Measurements from ENCODE around the gene HSP90AB1. TPM values are rescaled to one million over a fixed set of nuclear protein-coding genes. Genes with fewer than 3 reads are reported as not detected.
A peak's percentile ranks its signal among the peaks of the same experiment; 100 is the strongest.

Gene HSP90AB1
- total and polyA plus RNA-seq, 9 of the 15 experiments (the other 6 are each of a cell fraction or from before 2014, with no cell fraction given): 1,780 to 3,358 (median 2,262) TPM

- ChIA-PET POLR2A (interaction anchor here (0.6 to 6.0 kb wide), 6 partner anchors 11 to 1040 kb away, joined by 3 to 90 read pairs (median 4); partner anchors contain the start of genes HSP90AB1, SLC29A1 and SLC35B2), CTCF (ENCODE audit: low intra/inter-chr PET ratio) (interaction anchor here (2.6 to 3.3 kb wide), 2 partner anchors 63 kb away, joined by 20 to 26 read pairs; no protein-coding TSS in a partner anchor)
- WGBS (ENCODE audit: insufficient coverage, low coverage, missing lambda C conversion rate): 81% methylated on average over 6 of the region's 6 CpGs
- DNase-seq (ENCODE audit: extremely low read depth in 1 of 4, low spot score in 3 of 4) (no peak), FAIRE-seq (no peak), ATAC-seq (no peak)
- H3K9me1 ChIP-seq (ENCODE audit: control insufficient read depth, insufficient read depth, low read length): no peaks in the 10 kb centered on the region
- intact Hi-C loops (cut with micrococcal nuclease): no loop called here
- H3K9ac ChIP-seq (ENCODE audit: insufficient read depth in 1 of 2, low read depth in 2 of 2, low read length in 2 of 2): peak overlapping the region in 1 of 2 experiments; percentile 15; a peak in 1 of 4 replicates
- no peaks in the 10 kb centered on the region for H3K9me3 ChIP-seq (replicated peaks; ENCODE audit: control insufficient read depth, insufficient read depth, low read depth, low read length)
- no peaks in the 10 kb centered on the region for H3K79me2 ChIP-seq (ENCODE audit: control insufficient read depth, insufficient read depth, low read length)
- no peak overlapping the region for H3K4me2 ChIP-seq (ENCODE audit: insufficient read depth, low read length)
- BruUV-seq (replicated peaks): TSS peak; percentile 4
- H4K20me1 ChIP-seq (replicated peaks; ENCODE audit: control insufficient read depth, insufficient read depth, low read length): no peaks in the 10 kb centered on the region
- peaks cover 40% of the 10 kb centered on the region for H3K36me3 ChIP-seq (ENCODE audit: control insufficient read depth, insufficient read depth, low read length)
- no peak overlapping the region for H3K27ac ChIP-seq (ENCODE audit: extremely low read depth, low read depth, low read length)
- H2AFZ ChIP-seq (ENCODE audit: low read depth, low read length): no peak overlapping the region
- TF ChIP-seq NFXL1 (CRISPR knock-in tag; IDR thresholded peaks at IDR 0.05) (no peak), CTCF (IDR thresholded peaks at IDR 0.05 in 2 of 3, conservative IDR thresholded peaks at IDR 0.05 in 1 of 3; ENCODE audit: insufficient read depth in 2 of 3, low read depth in 1 of 3, low read length in 3 of 3) (peak in 2 of 3 experiments; percentile 22 to 35; a peak in 1 of 6 replicates), ZNF511 (CRISPR knock-in tag; IDR thresholded peaks at IDR 0.05) (no peak)
- in situ Hi-C loops (cut with MboI): loop anchor here (5.0 kb wide), 1 partner anchor 64 kb away; no protein-coding TSS in a partner anchor
- no peaks in the 10 kb centered on the region for H3K27me3 ChIP-seq (ENCODE audit: control insufficient read depth in 2 of 2, insufficient read depth in 2 of 2, low read length in 2 of 2)
- peaks cover 16 to 31% of the 10 kb centered on the region in 2 experiments; a peak in 4 of 5 replicates for H3K4me1 ChIP-seq (replicated peaks in 1 of 2; ENCODE audit: control insufficient read depth in 2 of 2, insufficient read depth in 2 of 2, low read length in 2 of 2)
- H3K4me3 ChIP-seq: no peak overlapping the region
Observed at GRCh38 chr6:44235891-44236516, 10.9 kb upstream of the HSP90AB1 start.

Data from K562 (cell line).